Middle frontal gyrus (tissue), 1 donor: ENCODE results near the gene DNAJB7.
"Not testable (repeated sequence)": the region's sequence is repeated elsewhere in the genome, so short reads cannot be mapped to it uniquely, and the experiment has no call there.

Experiments
- DNase-seq: peaks from one replicate; pipeline ENCODE4 v3.0.0-alpha.2; 2015; ENCODE audit warnings: low spot score; ENCODE audit errors: extremely low spot score

DNAJB7 gene

DNA sequence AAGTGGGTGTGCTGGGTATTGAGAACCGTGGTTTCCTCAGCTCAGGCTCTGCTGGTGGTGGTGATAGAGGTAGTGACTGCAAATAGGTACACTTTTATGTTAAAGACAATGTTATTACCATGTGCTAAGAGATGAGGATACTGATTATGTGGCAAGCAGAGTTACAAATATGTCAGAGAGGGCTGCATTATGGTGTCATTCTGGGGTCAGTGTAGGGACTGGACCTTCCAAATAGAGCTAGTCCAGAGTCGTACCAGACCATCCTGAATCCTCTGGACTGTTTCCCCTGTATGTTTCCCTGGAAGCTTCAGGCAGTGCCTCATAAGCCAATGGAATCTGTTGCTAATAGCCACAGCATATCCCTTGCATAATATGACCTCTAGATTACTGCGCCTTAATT is at the start of gene DNAJB7:
Gene DNAJB7, minus strand, starts transcription at position 101 of the 400 bp plus-strand sequence. CDS start 119 bp downstream, outside the sequence.
- no peak for DNase-seq

DNA sequence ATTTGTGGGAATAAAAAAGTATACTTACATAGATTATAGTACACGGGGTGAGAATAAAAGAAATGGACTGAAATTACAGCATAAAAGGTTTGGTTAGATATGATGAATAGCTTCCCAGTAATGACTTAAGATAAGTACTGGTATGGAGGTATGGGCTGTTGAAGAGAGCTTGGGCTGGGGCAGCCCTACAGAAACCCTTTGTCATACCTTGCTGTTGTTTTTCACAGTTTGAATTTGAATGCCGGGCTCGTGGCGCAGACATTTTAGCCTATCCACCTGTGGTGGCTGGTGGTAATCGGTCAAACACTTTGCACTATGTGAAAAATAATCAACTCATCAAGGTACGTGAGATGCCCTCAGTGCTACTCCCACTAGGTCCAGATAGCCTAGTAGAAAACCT is 47.0 kb upstream of the DNAJB7 start:
- DNase-seq = no peak

DNA sequence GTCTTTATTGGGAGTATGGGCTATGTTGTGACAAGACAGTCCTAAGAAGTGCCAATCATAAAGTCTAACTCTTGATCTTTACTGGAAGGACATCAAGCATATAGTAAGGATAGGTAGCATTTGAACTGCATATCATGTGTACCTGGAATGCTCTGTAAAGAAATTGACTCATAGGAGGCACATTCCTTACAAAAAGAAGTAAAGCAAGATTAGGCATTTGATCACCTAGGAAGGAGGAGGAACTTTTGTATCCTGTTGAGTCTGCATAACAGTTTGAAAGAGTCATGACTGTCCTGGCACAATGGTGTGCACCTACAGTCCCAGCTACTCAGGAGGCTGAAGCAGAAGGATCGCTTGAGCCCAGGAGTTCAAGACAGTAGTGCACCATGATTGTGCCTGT is 42.2 kb upstream of the DNAJB7 start:
- DNase-seq = no peak

DNA sequence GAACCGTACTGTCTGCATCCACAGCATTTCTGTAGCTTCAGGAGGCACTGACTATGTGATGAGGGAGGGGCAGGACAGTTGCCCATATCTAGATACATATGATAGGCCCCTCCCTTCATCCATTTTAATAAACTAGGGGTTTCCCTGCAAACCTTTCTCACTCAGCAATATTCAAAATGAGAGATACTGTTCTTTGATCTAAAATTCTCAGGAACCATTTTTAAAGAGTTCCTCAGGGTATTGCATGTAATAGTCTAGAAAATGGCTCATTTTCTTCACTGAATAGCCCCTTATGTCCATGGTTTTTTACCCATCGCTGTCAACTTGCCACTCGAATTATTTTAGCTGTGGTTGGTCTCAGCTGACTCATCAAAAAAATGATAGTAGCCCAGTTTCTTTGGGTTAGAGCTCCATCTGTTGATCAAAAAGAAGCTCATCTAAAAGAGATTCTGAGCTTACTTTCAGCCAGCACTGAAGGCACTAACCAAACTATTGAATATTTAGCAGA is 37.0 kb upstream of the DNAJB7 start:
- DNase-seq = peak; percentile 56

DNA sequence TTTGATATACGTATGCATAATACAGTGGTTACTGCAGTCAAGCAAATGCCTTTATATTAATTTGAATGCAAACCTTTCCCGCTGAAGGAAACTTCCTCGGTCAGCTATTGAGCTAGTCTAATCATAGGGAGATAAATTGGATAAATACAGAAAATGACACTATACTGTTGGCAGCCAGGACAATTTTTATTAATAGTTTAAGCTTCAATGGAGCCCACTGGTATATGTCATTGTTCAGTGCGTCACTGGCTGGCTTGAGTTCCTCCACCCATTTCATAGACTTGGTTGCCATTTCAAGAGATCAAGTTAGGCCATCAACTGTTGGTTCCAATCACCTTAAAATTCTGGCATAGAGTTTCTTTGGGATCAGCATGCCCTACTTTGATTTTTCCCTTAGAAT is 32.5 kb upstream of the DNAJB7 start:
- DNase-seq = no peak

DNA sequence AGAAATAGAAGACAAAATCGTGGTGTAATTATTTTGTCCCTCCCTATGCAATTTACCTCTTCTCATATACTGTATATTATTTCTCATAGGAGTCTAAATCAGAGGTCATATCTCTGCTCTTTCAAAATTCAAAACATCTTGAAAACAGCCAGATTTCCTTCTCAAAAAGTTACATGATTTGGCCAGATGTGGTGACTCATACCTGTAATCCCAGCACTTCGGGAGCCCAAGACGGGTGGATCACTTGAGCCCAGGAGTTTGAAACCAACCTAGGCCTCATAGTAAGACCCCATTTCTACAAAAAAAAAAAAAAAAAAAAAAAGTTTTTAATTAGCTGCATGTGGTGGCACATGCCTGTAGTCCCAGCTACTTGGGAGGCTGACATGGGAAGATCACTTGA is 29.0 kb upstream of the DNAJB7 start:
- no peak for DNase-seq

DNA sequence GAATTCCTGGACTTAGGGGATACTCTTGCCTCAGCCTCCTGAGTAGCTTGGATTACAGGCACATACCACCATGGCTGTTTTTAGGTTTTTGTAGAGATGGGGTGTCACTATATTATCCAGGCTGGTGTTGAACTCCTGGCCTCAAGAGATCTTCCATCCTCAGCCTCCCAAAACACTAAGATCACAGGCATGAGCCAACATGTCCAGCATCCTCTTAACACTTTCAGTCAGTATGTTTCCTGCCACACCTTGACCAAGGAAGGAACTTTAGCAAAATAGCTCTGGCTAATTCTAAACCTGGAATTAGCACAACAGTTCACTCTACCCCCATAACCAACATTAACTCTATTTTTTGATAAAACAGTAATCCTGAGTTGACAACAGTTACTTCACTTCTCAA is 27.2 kb upstream of the DNAJB7 start:
- DNase-seq = no peak

DNA sequence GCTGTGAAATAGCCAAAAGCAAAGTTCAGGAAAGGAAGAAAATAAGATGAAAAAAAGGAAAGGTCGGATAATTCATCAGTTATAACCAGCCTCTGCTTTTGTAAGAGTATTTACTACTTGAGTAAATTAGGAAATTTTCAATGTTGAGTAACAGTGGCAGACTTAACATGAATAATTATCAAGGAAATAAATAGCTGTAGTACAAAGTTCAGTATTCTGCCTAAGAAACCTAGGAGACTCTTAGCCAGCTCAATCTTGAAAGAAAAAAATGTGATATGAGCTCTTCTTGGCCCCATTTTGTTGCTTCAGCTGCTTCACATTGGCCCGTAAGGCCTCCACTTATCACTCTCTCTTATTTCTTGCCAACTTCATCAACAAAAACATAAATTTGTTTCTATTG is 17.0 kb upstream of the DNAJB7 start:
- DNase-seq = no peak

DNA sequence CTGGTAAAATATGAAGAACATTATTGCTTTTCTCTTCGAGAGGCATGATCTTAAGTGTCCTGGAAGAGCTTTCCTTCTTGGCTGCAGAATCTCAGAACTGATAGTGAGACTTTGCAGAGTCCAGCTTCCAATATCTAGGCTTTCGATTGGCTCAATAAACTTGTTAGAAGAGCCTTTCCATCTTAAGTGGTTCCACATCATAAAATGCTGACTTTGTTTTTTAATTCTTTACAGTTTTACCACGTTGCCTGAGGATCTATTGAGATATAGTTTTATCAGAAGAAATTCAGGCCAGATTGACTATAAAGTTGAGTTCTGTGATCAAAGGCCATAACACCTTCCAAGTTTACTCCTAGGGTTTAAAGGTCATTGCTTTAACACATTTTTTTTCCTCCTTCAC is 15.6 kb upstream of the DNAJB7 start:
- DNase-seq = no peak

DNA sequence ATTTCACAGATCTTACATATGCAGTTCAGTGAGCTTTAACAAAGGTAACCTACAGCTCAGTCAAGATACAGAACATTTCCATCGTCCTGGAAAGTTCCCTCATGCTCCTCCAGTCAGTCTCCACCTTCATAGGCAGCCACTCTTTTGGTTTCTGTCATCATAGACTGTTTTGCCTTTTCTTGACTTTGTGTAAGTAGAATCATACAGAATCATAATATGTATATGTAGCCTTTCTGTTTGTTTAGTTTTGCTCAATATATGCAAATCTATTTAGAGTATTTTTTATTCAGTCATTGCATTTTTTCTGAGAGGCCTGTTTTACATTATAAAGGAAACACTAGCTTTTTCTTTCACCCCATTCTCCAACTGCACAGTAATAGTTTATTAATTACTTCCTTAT is 15.0 kb upstream of the DNAJB7 start:
- DNase-seq = no peak

DNA sequence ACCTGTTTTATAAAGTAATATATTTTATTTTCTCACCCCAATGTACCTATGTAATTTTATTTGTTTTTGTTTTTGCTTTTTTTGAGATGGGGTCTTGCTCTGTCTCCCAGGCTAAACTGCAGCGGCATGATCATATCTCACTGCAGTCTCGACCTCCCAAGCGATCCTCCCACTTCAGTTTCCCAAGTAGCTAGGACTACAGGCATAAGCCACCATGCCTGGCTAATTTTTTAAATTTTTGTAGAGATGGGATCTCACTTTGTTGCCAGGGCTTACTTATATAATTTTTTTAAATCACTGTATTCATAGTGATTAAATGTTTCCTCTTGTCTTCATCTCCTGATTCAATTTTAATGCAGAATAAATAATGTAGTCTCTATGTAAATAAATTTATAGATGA is 13.2 kb upstream of the DNAJB7 start:
- no peak for DNase-seq

DNA sequence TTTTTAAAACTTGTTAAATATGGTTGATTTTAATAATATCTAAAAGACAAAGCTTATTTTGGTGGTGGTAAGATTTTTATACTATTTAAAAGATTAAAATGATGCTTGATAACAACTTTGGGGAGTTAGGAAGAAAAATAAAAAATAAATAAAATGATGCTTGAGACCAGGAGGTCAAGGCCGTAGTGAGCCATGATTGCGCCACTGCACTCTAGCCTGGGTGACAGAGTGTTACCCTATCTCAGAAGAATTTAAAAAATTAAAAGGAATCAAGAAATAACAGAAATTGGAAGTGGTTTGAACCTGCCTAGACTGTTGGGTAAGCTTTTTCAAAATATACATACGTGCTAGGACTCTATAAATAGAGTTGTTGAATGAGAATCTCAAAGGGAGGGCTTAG is 12.1 kb upstream of the DNAJB7 start:
- DNase-seq = no peak

DNA sequence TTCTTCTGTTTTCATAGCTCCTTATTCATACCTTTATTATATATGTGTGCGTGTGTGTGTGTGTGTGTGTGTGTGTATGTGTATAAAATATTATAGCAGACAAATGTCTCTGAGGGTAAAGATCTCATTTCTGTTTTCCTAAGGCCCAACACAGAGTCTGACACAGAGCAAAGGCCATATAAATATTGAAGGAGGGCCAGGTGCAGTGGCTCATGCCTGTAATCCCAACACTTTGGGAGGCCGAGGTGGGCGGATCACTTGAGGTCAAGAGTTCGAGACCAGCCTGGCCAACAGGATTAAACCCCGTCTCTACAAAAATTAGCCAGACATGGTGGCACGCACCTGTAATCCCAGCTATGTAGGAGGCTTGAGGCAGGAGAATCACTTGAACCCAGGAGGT is 6.5 kb upstream of the DNAJB7 start:
- not testable (repeated sequence) for DNase-seq

DNA sequence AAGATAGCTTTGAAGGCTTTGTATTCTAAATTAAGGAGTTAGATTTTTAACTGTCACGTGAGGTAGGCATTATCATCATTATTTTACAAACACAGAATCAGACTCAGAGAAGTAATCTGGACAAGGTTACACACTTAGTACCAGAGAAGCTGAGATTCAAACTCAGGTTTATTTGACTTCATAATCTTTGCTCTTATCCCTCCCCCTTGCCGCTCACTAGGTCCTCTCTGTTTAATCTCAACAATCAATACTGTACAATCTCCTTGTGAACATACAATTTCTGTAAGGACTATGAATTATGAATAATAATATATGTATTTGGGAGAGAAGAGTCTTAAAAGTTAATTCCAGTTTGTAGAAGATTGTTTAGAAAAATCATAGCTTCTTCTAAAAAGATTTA is 5.2 kb upstream of the DNAJB7 start:
- DNase-seq = no peak

DNA sequence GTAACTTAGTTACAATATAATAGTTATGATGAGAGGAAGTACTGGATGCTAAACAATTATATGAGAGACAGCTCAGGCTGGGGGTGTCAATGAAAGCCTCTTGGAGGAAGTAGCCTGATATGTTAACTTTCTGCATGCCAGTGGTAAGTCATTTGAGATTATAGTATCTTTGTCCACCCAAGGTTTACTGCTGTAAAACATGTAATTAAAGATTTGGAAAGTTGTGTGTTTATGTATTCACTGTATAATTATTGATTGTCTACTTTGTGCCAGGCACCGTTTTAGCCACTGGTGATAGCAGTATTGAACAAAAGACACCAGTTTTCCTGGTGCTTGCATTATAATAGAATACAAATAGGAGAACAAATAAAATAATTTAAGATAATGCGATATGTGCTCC is 624 bp upstream of the DNAJB7 start:
- no peak for DNase-seq

DNA sequence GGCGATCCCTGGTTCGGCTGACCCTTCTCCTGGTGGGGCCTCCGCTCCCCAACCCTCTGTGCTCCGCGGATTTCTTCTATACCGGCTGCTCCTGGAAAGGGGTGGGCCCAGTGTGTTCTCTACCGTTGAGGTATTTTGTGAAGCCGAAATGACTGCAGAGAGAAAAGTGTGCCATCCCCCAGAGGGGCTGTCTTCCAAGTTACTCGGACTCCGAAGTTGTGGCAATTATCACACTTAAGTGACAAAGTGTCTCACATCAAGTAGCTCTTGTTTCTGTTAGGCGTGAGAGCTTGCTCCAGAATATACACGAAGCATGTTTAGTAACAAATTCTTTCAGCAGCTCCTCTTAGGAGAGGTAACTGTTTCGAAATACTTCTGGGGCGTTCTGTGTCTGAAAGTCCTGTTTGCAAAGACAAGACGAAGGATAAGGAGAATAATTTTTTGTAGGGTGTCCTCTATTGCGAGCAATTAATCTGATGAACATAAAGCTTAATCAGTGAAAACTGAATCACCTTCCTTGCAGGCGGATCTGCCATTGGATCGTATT is 4.5 kb downstream of the DNAJB7 start:
- DNase-seq = no peak

DNA sequence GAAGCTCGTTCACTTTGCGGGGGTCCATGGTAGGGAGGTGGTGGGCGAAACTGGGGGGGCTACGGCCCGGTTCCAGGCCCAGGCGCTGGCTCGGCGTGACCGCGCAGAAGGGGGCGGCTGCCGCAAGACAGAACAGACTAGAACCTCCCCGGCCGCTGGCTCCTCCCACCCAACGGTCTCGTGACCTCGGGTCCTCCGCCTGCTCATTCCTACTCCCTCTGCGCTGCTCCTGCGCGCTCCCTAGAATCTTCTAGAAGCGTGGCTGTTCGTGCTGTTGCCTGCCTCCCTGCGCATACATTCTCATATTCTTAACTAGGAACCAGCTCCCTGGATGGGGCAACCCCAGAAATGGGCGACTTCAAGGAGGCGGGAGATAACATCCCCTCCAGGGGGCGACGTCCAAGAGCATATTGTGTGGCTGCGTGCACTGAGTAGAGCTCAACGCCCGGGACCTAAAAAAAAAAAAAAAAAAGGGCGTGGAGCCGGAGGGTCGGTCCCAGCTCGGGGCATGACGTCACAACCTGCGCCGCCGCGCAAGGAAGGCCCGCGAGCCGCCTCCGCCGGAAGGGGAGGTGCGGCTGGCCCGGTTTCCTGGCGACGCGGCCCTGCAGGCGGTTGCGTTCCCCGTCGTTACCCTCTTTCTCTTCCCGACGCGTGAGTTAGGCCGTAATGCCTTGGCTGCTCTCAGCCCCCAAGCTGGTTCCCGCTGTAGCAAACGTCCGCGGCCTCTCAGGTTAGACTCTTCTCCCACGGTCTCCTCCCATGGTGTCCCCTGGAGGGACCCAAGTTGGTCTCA is 5.2 kb downstream of the DNAJB7 start, which contains the start of the genes ST13 and XPNPEP3:
Gene ST13, minus strand, starts transcription at position 127 of the 796 bp plus-strand sequence. Its CDS starts 99 bp downstream, at position 28.
Gene XPNPEP3, plus strand, starts transcription at position 636 of the 796 bp plus-strand sequence. Its CDS starts 34 bp downstream, at position 670.
- DNase-seq = peak; percentile 90

DNA sequence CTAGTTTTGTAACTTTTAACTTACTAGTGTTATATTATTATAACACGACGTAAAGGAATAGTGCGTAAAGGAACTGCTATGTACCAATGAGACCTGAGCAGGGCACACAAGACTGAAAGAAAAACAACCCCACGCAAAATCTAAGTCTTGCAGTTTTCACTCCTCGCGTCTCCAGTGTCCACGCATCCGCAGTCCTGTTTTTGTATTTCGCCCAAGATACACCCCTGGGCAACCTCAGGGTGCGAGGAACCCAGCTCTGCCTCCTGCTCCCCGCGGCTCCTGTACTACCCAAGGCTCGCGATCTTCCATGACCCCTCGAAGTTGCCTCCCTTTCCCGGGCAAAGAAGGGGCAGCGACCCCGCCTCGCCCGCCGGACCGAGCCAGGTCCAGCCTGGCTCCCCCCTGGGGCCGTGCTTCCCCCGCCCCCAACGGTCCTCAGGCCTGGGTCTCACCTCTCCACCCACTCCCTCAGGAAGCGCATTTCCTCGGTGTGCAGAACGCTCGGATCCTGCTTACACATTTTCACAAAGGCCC is 5.9 kb downstream of the DNAJB7 start:
- DNase-seq = no peak

DNA sequence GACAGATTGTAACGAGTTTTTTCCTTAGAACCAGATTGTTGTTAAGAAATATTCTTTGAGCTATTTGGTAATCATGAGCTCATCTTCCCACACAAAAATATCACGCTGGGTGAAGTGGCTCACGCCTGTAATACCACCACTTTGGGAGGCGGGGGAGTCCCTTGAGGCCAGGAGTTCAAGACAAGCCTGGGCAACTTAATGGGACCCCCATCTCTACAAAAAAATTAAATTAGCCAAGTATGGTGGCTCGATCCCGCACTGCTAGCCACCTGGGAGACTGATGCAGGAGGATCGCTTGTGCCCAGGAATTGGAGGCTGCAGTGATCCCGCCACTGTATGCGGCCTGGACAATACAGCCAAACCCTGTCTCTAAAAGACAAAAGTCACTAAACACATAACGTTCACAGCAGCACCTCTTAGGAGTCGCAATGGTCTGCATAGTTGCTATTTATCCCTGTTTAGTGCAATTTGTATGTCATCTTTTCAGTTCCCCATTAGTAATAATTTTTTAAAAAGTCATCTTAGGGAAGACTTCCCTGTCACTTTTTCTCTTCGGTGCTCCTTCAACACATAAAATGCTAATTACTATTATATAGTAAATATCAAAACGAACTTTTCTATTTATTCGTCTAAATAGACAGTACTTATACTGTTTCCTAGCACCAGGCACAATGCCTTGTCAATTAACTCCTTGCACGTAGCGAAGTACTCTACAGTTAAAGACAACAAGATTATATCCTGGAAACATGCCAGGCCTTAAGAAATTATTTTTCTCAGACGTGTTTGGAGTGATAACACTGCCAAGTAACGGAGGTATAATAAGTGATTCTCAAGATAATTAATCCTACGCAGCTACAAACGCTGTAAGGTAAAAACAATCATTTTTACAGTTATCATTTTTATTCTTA is 6.6 kb downstream of the DNAJB7 start:
- DNase-seq = no peak

DNA sequence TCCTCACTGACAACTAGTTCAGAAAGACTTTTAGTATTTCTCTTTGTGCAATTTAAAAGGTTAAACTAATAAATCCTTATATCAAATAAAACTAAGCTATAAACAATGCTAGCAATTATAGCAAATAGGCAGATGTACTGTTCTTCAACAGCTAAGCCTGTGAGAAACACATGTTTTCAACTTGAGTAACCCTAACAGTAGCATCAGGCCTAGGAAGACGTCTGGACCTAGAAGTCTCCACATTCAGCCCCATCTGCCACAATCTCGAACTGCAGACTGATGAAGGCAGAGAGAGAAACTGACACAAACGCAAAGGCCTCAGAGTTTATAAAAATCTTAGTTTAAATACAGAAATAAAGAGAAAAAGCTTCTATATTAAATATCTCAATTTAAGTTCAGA is 8.0 kb downstream of the DNAJB7 start:
- no peak for DNase-seq

DNA sequence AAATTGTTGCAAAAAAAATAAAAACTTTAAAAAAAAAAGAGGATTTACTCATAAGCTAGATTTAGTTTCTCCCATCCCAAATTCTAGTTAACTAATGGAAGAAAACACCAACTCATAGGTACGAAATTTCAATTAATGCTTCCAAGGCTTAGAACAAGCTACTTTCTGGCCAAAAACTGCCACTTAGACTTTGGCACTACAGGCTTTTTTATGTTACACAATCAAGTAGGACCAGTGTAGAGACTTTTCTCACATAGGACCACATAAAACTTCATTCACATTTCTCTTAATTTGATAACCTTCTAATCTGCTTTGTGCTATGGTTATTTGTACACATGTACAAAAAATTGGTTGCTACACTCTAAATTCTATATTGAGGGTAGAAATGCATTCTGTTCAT is 8.6 kb downstream of the DNAJB7 start:
- no peak for DNase-seq
